Measurements from ENCODE around the gene RAB4A.

RAB4A gene

DNA sequence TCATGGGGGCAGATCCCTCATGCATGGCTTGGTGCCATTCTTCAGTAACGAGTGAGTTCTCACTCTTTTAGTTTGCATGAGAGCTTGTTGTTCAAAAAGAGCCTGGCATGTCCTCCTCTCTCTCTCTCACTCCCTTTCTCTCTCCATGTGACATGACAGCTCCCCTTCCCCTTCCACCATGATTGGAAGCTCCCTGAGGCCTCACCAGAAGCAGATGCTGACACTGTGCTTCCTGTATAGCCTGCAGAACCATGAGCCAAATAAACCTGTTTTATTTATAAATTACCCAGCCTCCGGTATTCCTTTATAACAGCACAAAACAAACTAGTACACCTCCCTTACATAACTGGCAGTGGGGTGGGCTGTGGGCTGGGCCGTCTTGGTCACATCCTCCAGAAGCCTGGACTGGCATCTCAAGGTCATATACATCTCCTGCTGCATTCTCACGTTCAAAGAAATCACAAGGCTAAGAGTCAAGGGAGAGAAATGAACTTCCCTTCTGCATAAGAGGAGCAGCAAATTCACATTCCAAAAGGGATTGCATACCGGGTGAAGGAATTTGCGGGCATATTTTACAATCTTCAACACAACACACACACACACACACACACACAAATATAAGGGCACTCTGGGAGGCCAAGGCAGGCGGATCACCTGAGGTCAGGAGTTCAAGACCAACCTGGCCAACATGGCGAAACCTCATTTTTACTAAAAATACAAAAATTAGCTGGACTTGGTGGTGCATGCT, 74.2 kb downstream of the RAB4A start:
- WGBS (ENCODE audit: extremely low coverage, insufficient coverage, insufficient read length) = no CpG with 5 or more reads among the region's 8 CpGs
- no peak overlapping the region for H3K4ac ChIP-seq (ENCODE audit: low read depth, low read length)
- no peak overlapping the region for H4K91ac ChIP-seq (ENCODE audit: low read depth, low read length)
- H3K4me1 ChIP-seq (ENCODE audit: control insufficient read depth in 1 of 2, insufficient read depth in 2 of 2, low read length in 2 of 2) = peaks cover 0 to 8% of the 10 kb centered on the region in 2 experiments
- H3K79me2 ChIP-seq (ENCODE audit: control insufficient read depth, insufficient read depth, low read length, poor library complexity) = peaks cover 16% of the 10 kb centered on the region
- no peak overlapping the region for H3K14ac ChIP-seq (ENCODE audit: low read length)
- no peak overlapping the region for H4K8ac ChIP-seq (ENCODE audit: low read depth, low read length)
- H3K27ac ChIP-seq (ENCODE audit: low read depth, low read length) = no peak overlapping the region
- H3K9ac ChIP-seq (ENCODE audit: low read length) = no peak overlapping the region
- H3K18ac ChIP-seq (ENCODE audit: low read length) = no peak overlapping the region
- no peak overlapping the region for H4K12ac ChIP-seq (ENCODE audit: low read depth, low read length)
- no peak overlapping the region for H2BK5ac ChIP-seq (ENCODE audit: low read depth, low read length, poor library complexity)
- no peak overlapping the region for H2BK120ac ChIP-seq (ENCODE audit: insufficient read depth, low read length, poor library complexity)
- DNase-seq = peak; percentile 73 to 84
- peaks cover 11% of the 10 kb centered on the region for H3K79me1 ChIP-seq (ENCODE audit: low read length)
- H2AK5ac ChIP-seq (ENCODE audit: low read length) = no peak overlapping the region
- no peak overlapping the region for H2AFZ ChIP-seq (ENCODE audit: insufficient read depth, low read length, poor library complexity)
- no peak overlapping the region for H3K4me2 ChIP-seq (ENCODE audit: low read length)
- H3K27me3 ChIP-seq (ENCODE audit: insufficient read depth, low read length) = no peaks in the 10 kb centered on the region
- H2BK12ac ChIP-seq (ENCODE audit: low read length) = no peak overlapping the region
- H3K4me3 ChIP-seq (ENCODE audit: low read depth, low read length) = no peak overlapping the region
- no peaks in the 10 kb centered on the region for H3K9me3 ChIP-seq (ENCODE audit: insufficient read depth, low read depth, low read length)
- H3K36me3 ChIP-seq (ENCODE audit: control insufficient read depth in 1 of 2, insufficient read depth in 2 of 2, low read length in 2 of 2) = no peaks in the 10 kb centered on the region
- H3K23ac ChIP-seq (ENCODE audit: low read length) = no peak overlapping the region

DNA sequence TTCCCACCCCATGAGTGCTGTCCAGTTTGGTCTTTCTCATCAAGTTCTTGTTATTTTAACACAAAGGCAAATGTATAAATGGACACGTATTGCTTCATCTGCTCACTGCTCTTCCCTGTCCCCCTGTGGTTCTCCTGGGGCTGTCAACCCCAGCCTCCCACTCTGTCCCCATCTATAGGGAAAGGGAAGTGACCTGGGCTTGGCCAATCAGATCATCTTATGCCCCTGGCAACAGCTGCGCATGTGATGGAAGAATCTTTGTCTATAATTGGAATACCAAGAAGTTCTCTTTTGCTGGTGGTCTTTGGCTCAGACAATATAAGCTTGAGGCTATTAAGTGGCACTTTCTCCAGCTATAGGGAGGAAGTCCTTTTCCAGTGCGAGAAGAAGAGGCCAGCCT, 76.6 kb downstream of the RAB4A start:
- Histone ChIP-seq H2BK12ac (ENCODE audit: low read length) (no peak overlapping the region), H3K4me3 (ENCODE audit: low read depth, low read length) (no peak overlapping the region), H3K4ac (ENCODE audit: low read depth, low read length) (no peak overlapping the region), H3K9me3 (ENCODE audit: insufficient read depth, low read depth, low read length) (no peaks in the 10 kb centered on the region), H3K4me2 (ENCODE audit: low read length) (no peak overlapping the region), H2AFZ (ENCODE audit: insufficient read depth, low read length, poor library complexity) (no peak overlapping the region), H3K27ac (ENCODE audit: low read depth, low read length) (no peak overlapping the region), H2AK5ac (ENCODE audit: low read length) (no peak overlapping the region), H3K36me3 (ENCODE audit: control insufficient read depth in 1 of 2, insufficient read depth in 2 of 2, low read length in 2 of 2) (no peaks in the 10 kb centered on the region), H3K14ac (ENCODE audit: low read length) (no peak overlapping the region), H3K18ac (ENCODE audit: low read length) (no peak overlapping the region), H3K4me1 (ENCODE audit: control insufficient read depth in 1 of 2, insufficient read depth in 2 of 2, low read length in 2 of 2) (peaks cover 0 to 5% of the 10 kb centered on the region in 2 experiments), H2BK5ac (ENCODE audit: low read depth, low read length, poor library complexity) (no peak overlapping the region), H4K91ac (ENCODE audit: low read depth, low read length) (no peak overlapping the region), H3K79me1 (ENCODE audit: low read length) (peaks cover 7% of the 10 kb centered on the region), H3K9ac (ENCODE audit: low read length) (no peak overlapping the region), H4K12ac (ENCODE audit: low read depth, low read length) (no peak overlapping the region), H2BK120ac (ENCODE audit: insufficient read depth, low read length, poor library complexity) (no peak overlapping the region), H3K23ac (ENCODE audit: low read length) (no peak overlapping the region), H4K8ac (ENCODE audit: low read depth, low read length) (no peak overlapping the region), H3K27me3 (ENCODE audit: insufficient read depth, low read length) (no peaks in the 10 kb centered on the region), H3K79me2 (ENCODE audit: control insufficient read depth, insufficient read depth, low read length, poor library complexity) (peaks cover 3% of the 10 kb centered on the region)
- no CpG with 5 or more reads among the region's 3 CpGs for WGBS (ENCODE audit: extremely low coverage, insufficient coverage, insufficient read length)
- DNase-seq = no peak

DNA sequence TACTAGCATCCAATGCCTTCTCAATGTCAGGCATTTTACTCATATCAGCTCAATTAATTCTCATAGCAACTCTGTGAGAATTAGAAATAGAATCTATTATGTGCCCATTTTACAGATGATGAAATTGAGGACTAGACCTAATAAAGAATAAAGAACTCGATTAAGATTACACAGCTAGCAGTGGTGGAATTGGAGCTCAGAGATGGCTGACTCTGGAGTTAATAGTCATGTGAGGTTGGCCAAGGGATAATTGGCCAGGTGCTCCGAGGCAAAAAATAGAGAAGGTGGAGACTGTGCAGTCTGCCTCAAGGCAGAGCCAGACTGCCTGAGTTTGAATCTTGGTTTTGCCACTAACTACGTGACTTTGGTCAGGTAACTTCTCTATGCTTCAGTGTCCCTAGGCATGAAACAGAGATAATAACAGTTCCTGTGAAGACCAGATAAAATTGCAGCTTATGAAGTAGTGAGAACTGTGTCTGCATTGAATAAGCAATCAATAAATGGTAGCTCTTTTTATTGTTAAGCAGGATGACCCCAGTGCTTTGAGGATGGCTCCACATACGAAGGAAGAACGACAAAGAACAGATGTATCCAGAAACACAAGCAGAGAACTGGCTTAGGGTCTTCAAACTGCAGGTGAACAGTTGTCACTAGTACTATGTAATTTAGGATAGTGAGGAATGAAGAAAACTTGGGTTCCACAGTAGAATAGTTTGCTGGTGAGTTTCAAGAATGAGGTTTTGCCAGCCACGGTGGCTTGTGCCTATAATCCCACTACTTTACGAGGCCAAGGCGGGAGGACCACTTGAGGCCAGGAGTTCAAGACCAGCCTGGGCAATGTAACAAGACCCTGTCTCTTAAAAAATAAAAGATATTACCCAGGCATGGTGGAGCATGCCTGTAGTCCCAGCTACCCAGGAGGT, 78.8 kb downstream of the RAB4A start:
- H2BK5ac ChIP-seq (ENCODE audit: low read depth, low read length, poor library complexity) = no peak overlapping the region
- WGBS (ENCODE audit: extremely low coverage, insufficient coverage, insufficient read length) = no CpG with 5 or more reads among the region's 8 CpGs

DNA sequence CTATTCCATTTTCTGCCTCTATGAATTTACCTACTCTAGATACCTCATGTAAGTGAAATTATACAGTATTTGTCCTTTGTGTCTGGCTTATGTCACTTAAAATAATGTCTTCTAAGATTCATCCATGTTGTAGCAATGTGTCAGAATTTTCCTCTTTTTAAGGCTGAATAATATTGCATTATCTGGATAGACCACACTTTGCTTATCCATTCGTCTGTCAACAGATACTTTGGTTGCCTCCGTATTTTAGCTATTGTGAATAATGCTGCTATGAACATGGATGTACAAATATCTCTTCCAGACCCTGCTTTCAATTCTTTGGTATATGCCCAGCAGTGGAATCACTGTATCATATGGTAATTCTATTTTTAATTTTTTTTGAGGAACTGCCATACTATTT, 82.1 kb downstream of the RAB4A start:
- H3K18ac ChIP-seq (ENCODE audit: low read length) = no peak overlapping the region
- WGBS (ENCODE audit: extremely low coverage, insufficient coverage, insufficient read length) = no CpG with 5 or more reads among the region's 2 CpGs

More for the DNA sequence above, 78.8 kb downstream of the RAB4A start:
- Histone ChIP-seq H2AFZ (ENCODE audit: insufficient read depth, low read length, poor library complexity) (no peak overlapping the region), H2BK120ac (ENCODE audit: insufficient read depth, low read length, poor library complexity) (no peak overlapping the region), H3K36me3 (ENCODE audit: control insufficient read depth in 1 of 2, insufficient read depth in 2 of 2, low read length in 2 of 2) (no peaks in the 10 kb centered on the region), H3K4me3 (ENCODE audit: low read depth, low read length) (no peak overlapping the region), H4K8ac (ENCODE audit: low read depth, low read length) (no peak overlapping the region), H3K9me3 (ENCODE audit: insufficient read depth, low read depth, low read length) (no peaks in the 10 kb centered on the region), H3K23ac (ENCODE audit: low read length) (no peak overlapping the region), H3K79me2 (ENCODE audit: control insufficient read depth, insufficient read depth, low read length, poor library complexity) (no peaks in the 10 kb centered on the region), H3K18ac (ENCODE audit: low read length) (no peak overlapping the region), H3K4me1 (ENCODE audit: control insufficient read depth in 1 of 2, insufficient read depth in 2 of 2, low read length in 2 of 2) (peaks cover 0 to 2% of the 10 kb centered on the region in 2 experiments), H3K79me1 (ENCODE audit: low read length) (no peaks in the 10 kb centered on the region), H3K9ac (ENCODE audit: low read length) (no peak overlapping the region), H3K4ac (ENCODE audit: low read depth, low read length) (no peak overlapping the region), H2BK12ac (ENCODE audit: low read length) (no peak overlapping the region), H4K91ac (ENCODE audit: low read depth, low read length) (no peak overlapping the region), H3K14ac (ENCODE audit: low read length) (no peak overlapping the region), H4K12ac (ENCODE audit: low read depth, low read length) (no peak overlapping the region), H3K27me3 (ENCODE audit: insufficient read depth, low read length) (no peaks in the 10 kb centered on the region), H3K4me2 (ENCODE audit: low read length) (no peak overlapping the region), H3K27ac (ENCODE audit: low read depth, low read length) (peak overlapping the region; percentile 61), H2AK5ac (ENCODE audit: low read length) (no peak overlapping the region)
- peak; percentile 66 to 78 for DNase-seq

More for the DNA sequence above, 82.1 kb downstream of the RAB4A start:
- Histone ChIP-seq H4K8ac (ENCODE audit: low read depth, low read length) (no peak overlapping the region), H3K4ac (ENCODE audit: low read depth, low read length) (no peak overlapping the region), H4K91ac (ENCODE audit: low read depth, low read length) (no peak overlapping the region), H3K79me2 (ENCODE audit: control insufficient read depth, insufficient read depth, low read length, poor library complexity) (no peaks in the 10 kb centered on the region), H3K9me3 (ENCODE audit: insufficient read depth, low read depth, low read length) (no peaks in the 10 kb centered on the region), H3K23ac (ENCODE audit: low read length) (no peak overlapping the region), H3K36me3 (ENCODE audit: control insufficient read depth in 1 of 2, insufficient read depth in 2 of 2, low read length in 2 of 2) (no peaks in the 10 kb centered on the region), H3K9ac (ENCODE audit: low read length) (no peak overlapping the region), H2BK120ac (ENCODE audit: insufficient read depth, low read length, poor library complexity) (no peak overlapping the region), H4K12ac (ENCODE audit: low read depth, low read length) (no peak overlapping the region), H3K14ac (ENCODE audit: low read length) (no peak overlapping the region), H2AFZ (ENCODE audit: insufficient read depth, low read length, poor library complexity) (no peak overlapping the region), H3K4me3 (ENCODE audit: low read depth, low read length) (no peak overlapping the region), H3K27ac (ENCODE audit: low read depth, low read length) (no peak overlapping the region), H2BK5ac (ENCODE audit: low read depth, low read length, poor library complexity) (no peak overlapping the region), H3K4me1 (ENCODE audit: control insufficient read depth in 1 of 2, insufficient read depth in 2 of 2, low read length in 2 of 2) (no peaks in the 10 kb centered on the region), H3K79me1 (ENCODE audit: low read length) (no peaks in the 10 kb centered on the region), H2AK5ac (ENCODE audit: low read length) (no peak overlapping the region), H3K27me3 (ENCODE audit: insufficient read depth, low read length) (no peaks in the 10 kb centered on the region), H2BK12ac (ENCODE audit: low read length) (no peak overlapping the region), H3K4me2 (ENCODE audit: low read length) (no peak overlapping the region)
- DNase-seq = no peak

Measured in trophoblast cell (in vitro differentiated cells and primary cell).